Measurements from ENCODE around the gene LUZP2.

The LUZP2 gene

DNA sequence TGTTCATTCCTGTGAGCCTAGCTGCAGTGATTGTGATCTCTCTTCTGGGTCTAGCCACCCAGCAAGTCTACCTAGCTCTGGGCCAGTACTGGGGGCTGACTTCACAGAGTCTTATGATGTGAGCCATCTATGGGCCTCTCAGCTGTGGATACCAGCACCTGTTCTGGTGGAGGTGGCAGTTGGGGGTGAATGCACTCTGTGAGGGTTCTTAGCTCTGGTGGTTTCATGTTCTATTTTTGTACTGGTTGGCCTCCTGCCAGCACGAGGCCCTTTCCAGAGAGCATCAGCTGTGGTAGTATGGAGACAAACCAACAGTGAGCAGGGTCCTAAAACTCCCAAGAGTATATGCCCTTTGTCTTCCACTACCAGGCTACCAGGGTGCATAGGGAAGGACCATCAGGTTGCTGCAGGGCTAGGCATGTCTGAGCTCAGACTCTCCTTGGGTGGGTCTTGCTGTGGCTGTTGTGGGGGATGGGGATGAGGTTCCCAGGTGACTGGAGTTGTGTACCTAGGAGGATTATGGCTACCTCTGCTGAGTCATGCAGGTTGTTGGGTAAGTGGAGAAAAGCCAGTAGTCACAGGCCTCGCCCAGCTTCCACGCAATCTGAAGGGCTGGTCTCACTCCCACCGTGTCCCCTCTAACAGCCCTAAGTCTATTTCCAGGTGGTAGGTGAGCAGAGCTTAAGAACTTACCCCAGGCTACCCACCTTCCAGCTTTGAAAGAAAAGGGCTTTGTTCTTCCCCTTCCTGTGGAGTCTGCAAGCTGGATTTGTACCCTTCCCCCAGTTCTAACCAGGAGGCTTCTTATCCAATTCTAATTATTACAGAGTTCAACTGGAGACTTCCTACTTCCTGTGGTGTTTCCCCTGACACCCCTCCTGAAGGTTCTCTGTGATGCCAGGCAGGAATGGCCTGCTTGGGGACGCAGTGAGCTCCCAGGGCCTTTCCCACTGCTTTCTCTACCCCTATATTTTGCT, 250.7 kb downstream of the LUZP2 start:
- no peak for DNase-seq (ENCODE audit: low spot score)
- in situ Hi-C loops (cut with MboI; ENCODE audit: low sequenced_read_pairs, unreplicated experiment) = no loop called here
- no peak for TF ChIP-seq CTCF (IDR thresholded peaks at IDR 0.05; ENCODE audit: borderline replicate concordance, control extremely low read depth, extremely low read depth, insufficient read depth, missing control alignments)

GRCh38 chr11:24748261-24748660, 251.4 kb downstream of the LUZP2 start:
- in situ Hi-C loops (cut with MboI; ENCODE audit: low sequenced_read_pairs, unreplicated experiment) = no loop called here
- TF ChIP-seq CTCF (IDR thresholded peaks at IDR 0.05; ENCODE audit: borderline replicate concordance, control extremely low read depth, extremely low read depth, insufficient read depth, missing control alignments) = no peak
- no peak for DNase-seq (ENCODE audit: low spot score)

DNA sequence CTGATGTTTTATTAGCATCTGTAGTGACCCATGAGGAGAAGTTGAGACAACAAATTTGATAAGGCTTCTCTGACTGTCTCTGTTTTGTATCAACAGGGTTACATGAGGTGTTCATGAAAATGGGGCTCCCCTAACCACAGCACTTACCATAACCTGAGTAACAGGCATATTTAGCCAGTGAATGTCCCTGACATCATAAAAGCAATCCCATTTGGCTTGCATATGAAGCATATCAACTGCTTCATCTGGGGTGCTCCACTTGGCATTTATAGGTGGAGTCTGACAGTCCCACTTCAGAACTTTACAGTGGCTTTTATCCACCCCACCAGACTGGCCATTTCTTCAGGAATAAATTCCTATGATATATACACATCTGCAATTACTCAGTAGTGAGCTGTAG, 257.6 kb downstream of the LUZP2 start:
- in situ Hi-C loops (cut with MboI; ENCODE audit: low sequenced_read_pairs, unreplicated experiment) = no loop called here
- DNase-seq (ENCODE audit: low spot score) = no peak
- no peak for TF ChIP-seq CTCF (IDR thresholded peaks at IDR 0.05; ENCODE audit: borderline replicate concordance, control extremely low read depth, extremely low read depth, insufficient read depth, missing control alignments)

- in situ Hi-C loops (cut with MboI; ENCODE audit: low sequenced_read_pairs, unreplicated experiment) = no loop called here
- DNase-seq (ENCODE audit: low spot score) = no peak
These were observed 258.5 kb downstream of the LUZP2 start for GRCh38 chr11:24755260-24755839.

GRCh38 chr11:24759742-24760141, 262.9 kb downstream of the LUZP2 start:
- in situ Hi-C loops (cut with MboI; ENCODE audit: low sequenced_read_pairs, unreplicated experiment) = no loop called here
- TF ChIP-seq CTCF (IDR thresholded peaks at IDR 0.05; ENCODE audit: borderline replicate concordance, control extremely low read depth, extremely low read depth, insufficient read depth, missing control alignments) = no peak

More at GRCh38 chr11:24755260-24755839, 258.5 kb downstream of the LUZP2 start:
- TF ChIP-seq CTCF (IDR thresholded peaks at IDR 0.05; ENCODE audit: borderline replicate concordance, control extremely low read depth, extremely low read depth, insufficient read depth, missing control alignments) = no peak

GRCh38 chr11:24760681-24761080, 263.8 kb downstream of the LUZP2 start:
- DNase-seq (ENCODE audit: low spot score) = no peak
- in situ Hi-C loops (cut with MboI; ENCODE audit: low sequenced_read_pairs, unreplicated experiment) = no loop called here
- no peak for TF ChIP-seq CTCF (IDR thresholded peaks at IDR 0.05; ENCODE audit: borderline replicate concordance, control extremely low read depth, extremely low read depth, insufficient read depth, missing control alignments)

More at GRCh38 chr11:24759742-24760141, 262.9 kb downstream of the LUZP2 start:
- DNase-seq (ENCODE audit: low spot score) = no peak

Data from GM13976 (cell line).